Tibial artery (tissue), 4 donors: ENCODE data around the gene HNF4A.

ENCODE experiments used
- DNase-seq, 2 donors: peaks; one replicate each; pipeline ENCODE4 v3.0.0-alpha.2; 2019
- H3K27ac ChIP-seq, 2 donors: fragments of 200-600 bp; sonication (generic) in 1 of 2; 1 replicate in 1 of 2; 2 replicates in 1 of 2; pipeline ENCODE4 v1.5.1; 2018 to 2019; ENCODE audit warnings: mild to moderate bottlenecking in 1 of 2
- H3K27me3 ChIP-seq, 2 donors: fragments of 200-600 bp; sonication (generic) in 1 of 2; one replicate each; pipeline versions ENCODE4 v1.5.1 to v1.6.0; 2016 to 2019
- H3K36me3 ChIP-seq, 3 donors: fragments of 200-600 bp; sonication (generic) in 2 of 3; one replicate each; pipeline ENCODE4 v1.5.1; 2016 to 2019; ENCODE audit warnings: mild to moderate bottlenecking in 2 of 3
- H3K4me1 ChIP-seq, 4 donors: fragments of 200-600 bp; sonication (generic) in 2 of 4; 1 replicate in 3 of 4; 2 replicates in 1 of 4; pipeline ENCODE4 v1.5.1; 2016 to 2019
- H3K4me3 ChIP-seq, 2 donors: fragments of 200-600 bp; sonication (generic) in 1 of 2; 1 replicate in 1 of 2; 2 replicates in 1 of 2; pipeline ENCODE4 v1.5.1; 2018 to 2019; ENCODE audit warnings: mild to moderate bottlenecking in 2 of 2
- H3K9me3 ChIP-seq, 3 donors: fragments of 200-600 bp; sonication (generic) in 1 of 3; one replicate each; pipeline ENCODE4 v1.5.1; 2016 to 2019
- intact Hi-C: fragments of 100-400 bp; cut with DNase I; formaldehyde crosslinking; loops from one replicate; pipeline ENCODE4 v1.15.0; 2023; ENCODE audit warnings: low total_unique reads
- TF ChIP-seq, protein P1 (sequence below), 2 experiments: fragments of 200-600 bp in 1 of 2; fragments of 450-650 bp in 1 of 2; IDR thresholded peaks; one replicate each; pipeline ENCODE4 v1.5.1; 2017 to 2019; ENCODE audit warnings: antibody characterized with exemption in 2 of 2, mild to moderate bottlenecking in 1 of 2, moderate library complexity in 1 of 2

Gene HNF4A

DNA sequence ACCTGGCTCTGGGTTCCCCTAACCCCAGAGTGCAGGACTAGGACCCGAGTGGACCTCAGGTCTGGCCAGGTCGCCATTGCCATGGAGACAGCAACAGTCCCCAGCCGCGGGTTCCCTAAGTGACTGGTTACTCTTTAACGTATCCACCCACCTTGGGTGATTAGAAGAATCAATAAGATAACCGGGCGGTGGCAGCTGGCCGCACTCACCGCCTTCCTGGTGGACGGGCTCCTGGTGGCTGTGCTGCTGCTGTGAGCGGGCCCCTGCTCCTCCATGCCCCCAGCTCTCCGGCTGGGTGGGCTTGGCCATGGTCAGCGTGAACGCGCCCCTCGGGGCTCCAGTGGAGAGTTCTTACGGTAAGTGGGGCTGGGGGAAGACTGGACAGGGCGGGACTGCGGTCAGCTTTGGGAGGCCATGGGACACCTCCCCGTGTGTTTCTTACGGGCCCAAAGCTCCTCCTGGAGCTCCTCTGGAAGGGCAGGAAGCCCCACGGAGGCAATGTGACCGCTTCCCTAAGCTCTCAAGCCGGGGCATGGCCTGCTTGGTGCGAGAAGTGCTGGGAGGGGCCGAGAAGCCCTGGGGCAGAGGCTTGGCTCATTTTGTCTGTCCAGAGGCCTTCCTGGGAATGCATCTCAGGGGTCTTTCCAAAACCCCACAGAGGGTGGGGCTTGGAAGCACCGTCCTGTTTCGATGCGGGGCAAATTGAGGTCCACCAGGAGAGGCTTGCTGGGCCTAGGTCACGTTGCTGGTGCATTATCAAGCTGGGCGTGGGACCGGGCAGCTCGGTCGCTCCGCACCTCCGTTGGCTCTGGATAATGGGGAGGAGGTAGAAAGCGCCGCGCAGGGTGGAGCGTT, at the start of gene HNF4A:
TSS of gene HNF4A (plus strand) at position 202 of the 855 bp plus-strand sequence. CDS start at position 308, 106 bp downstream.
- no peak within 1 kb of the TSS for H3K27ac ChIP-seq

GRCh38 chr20:44306927-44307326, 48.6 kb upstream of the HNF4A start:
- no peaks in the 10 kb centered on the region for H3K27me3 ChIP-seq
- no peak overlapping the region for H3K4me3 ChIP-seq
- DNase-seq: no peak
- H3K4me1 ChIP-seq: peaks cover 0 to 23% (median 16%) of the 10 kb centered on the region in 4 donors
- intact Hi-C loops: no loop called here
- H3K27ac ChIP-seq: no peak overlapping the region
- peaks cover 0 to 20% (median 14%) of the 10 kb centered on the region in 3 donors for H3K36me3 ChIP-seq
- H3K9me3 ChIP-seq: no peaks in the 10 kb centered on the region
- TF ChIP-seq, protein P1, sequence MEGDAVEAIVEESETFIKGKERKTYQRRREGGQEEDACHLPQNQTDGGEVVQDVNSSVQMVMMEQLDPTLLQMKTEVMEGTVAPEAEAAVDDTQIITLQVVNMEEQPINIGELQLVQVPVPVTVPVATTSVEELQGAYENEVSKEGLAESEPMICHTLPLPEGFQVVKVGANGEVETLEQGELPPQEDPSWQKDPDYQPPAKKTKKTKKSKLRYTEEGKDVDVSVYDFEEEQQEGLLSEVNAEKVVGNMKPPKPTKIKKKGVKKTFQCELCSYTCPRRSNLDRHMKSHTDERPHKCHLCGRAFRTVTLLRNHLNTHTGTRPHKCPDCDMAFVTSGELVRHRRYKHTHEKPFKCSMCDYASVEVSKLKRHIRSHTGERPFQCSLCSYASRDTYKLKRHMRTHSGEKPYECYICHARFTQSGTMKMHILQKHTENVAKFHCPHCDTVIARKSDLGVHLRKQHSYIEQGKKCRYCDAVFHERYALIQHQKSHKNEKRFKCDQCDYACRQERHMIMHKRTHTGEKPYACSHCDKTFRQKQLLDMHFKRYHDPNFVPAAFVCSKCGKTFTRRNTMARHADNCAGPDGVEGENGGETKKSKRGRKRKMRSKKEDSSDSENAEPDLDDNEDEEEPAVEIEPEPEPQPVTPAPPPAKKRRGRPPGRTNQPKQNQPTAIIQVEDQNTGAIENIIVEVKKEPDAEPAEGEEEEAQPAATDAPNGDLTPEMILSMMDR (IDR thresholded peaks at IDR 0.05): no peak

More for the DNA sequence above, at the start of gene HNF4A:
- peaks cover 0 to 45% of the 10 kb centered on the region in 2 donors for H3K27me3 ChIP-seq
- intact Hi-C loops: no loop called here
- H3K4me3 ChIP-seq: no peak within 1 kb of the TSS
- H3K9me3 ChIP-seq: no peaks in the 10 kb centered on the region
- no peaks in the 10 kb centered on the region for H3K36me3 ChIP-seq
- no peaks in the 10 kb centered on the region for H3K4me1 ChIP-seq
- TF ChIP-seq, protein P1 (IDR thresholded peaks at IDR 0.05): no peak
- peak in 1 of 2 donors; percentile 33 for DNase-seq

- Histone ChIP-seq H3K9me3 (no peaks in the 10 kb centered on the region), H3K36me3 (peaks cover 0 to 16% (median 6%) of the 10 kb centered on the region in 3 donors), H3K27me3 (no peaks in the 10 kb centered on the region), H3K4me3 (peak overlapping the region; percentile 78 to 95), H3K27ac (peak overlapping the region; percentile 69 to 70), H3K4me1 (peaks cover 0 to 23% (median 16%) of the 10 kb centered on the region in 4 donors)
- intact Hi-C loops: loop anchor here (5.0 kb wide), 2 partner anchors 193 to 577 kb away; partner anchors contain the start of gene YWHAB
- TF ChIP-seq, protein P1 (IDR thresholded peaks at IDR 0.05): no peak
- DNase-seq: peak in 1 of 2 donors; percentile 26
Measured at GRCh38 chr20:44309763-44310663, 45.5 kb upstream of the HNF4A start.

DNA sequence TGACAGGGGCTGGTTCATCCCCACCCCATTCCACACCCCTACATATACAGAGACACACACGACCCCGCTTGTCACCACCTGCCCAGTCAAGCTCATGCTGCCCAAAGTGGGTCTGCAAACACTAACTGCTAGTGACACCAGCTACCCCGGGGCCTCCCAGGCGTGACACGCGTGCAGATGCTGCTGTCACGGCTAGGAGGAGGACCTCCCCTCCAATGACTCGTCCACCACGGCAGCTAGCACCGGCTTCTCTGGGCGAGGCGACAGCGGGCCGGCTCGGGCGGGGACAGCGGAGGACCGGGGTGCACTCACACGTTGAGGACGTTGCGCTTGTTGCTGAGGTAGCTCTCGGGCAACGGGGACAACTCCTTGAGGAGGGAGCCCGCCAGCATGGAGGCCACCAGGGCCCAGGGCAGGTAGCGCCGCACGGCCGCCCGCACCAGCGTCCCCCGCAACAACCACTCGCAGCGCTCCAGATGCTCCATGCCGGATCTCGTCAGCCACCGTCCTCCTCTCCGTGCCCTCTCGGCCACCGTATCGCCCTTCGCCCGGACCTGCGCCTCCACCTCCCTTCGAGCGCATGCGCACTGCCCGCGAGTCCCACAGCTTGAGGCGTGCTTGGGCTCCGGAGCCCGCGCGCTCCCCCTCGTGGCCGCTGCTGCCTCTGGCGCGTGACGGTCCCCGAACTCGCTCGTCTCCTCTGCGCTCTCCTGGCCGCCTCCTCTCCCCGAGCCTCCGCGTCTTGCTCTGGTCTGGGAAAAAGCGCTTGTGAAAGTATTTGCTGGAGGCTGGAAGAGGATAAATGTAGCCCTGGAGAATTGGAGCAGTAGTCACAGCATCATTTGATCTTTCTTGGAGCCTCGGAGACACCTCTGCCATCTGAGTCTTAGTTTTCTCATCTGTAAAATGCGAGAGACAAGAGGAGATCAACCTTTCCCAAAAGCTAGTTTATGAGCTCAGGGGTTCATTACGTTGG, 44.5 kb upstream of the HNF4A start, which contains the start of gene FITM2:
TSS of gene FITM2 (minus strand) at position 539 of the 976 bp plus-strand sequence. CDS start at position 485, 54 bp downstream.
- Histone ChIP-seq H3K4me1 (peaks cover 0 to 23% (median 16%) of the 10 kb centered on the region in 4 donors), H3K4me3 (peak within 1 kb of the TSS; percentile 78 to 95), H3K36me3 (peaks cover 0 to 12% (median 6%) of the 10 kb centered on the region in 3 donors), H3K27ac (peak within 1 kb of the TSS; percentile 69 to 70), H3K27me3 (no peaks in the 10 kb centered on the region), H3K9me3 (no peaks in the 10 kb centered on the region)
- peak; percentile 98 to 99 for DNase-seq
- intact Hi-C loops: loop anchor here (5.0 kb wide), 2 partner anchors 194 to 576 kb away; partner anchors contain the start of gene YWHAB
- TF ChIP-seq, protein P1 (IDR thresholded peaks at IDR 0.05): peak; percentile 96 to 98
